SK-N-SH treated with all-trans-retinoic acid at 6 μM for 48 hours (cell line): ENCODE data around the gene JDP2.
"Not testable (repeated sequence)": the region's sequence is repeated elsewhere in the genome, so short reads cannot be mapped to it uniquely, and the experiment has no call there.

Source experiments
- BACH2 ChIP-seq: fragments of 250-450 bp; sonication (Bioruptor Pico); IDR thresholded peaks from 2 replicates; pipeline ENCODE4 v1.9.0; 2021; ENCODE audit warnings: mild to moderate bottlenecking, borderline replicate concordance
- RARB ChIP-seq: fragments of 250-450 bp; sonication (Bioruptor Pico); IDR thresholded peaks from 2 replicates; pipeline ENCODE4 v1.8.0; 2021; ENCODE audit warnings: mild to moderate bottlenecking, moderate library complexity
- SNAI2 ChIP-seq: fragments of 250-450 bp; sonication (Bioruptor Pico); IDR thresholded peaks from 2 replicates; pipeline ENCODE4 v1.5.0; 2020; ENCODE audit warnings: mild to moderate bottlenecking, moderate library complexity
- ZFP3 ChIP-seq: fragments of 250-450 bp; sonication (Bioruptor Pico); IDR thresholded peaks from 2 replicates; pipeline ENCODE4 v1.5.0; 2020; ENCODE audit warnings: mild to moderate bottlenecking, moderate library complexity

- not testable (repeated sequence) for TF ChIP-seq BACH2 (CRISPR knock-in tag); ZFP3; SNAI2 (CRISPR knock-in tag); RARB (CRISPR knock-in tag)
Measured at GRCh38 chr14:75474127-75474526, 46.3 kb downstream of the JDP2 start.
